HG03139 (cell line): ENCODE measurements around the gene SPATA7.

Experiments
- ATAC-seq: cut with Tn5 transposase; IDR thresholded peaks from one replicate; pipeline ENCODE4 v1.9.1; 2021; ENCODE audit not compliant: unreplicated experiment

SPATA7 gene

GRCh38 chr14:88481059-88481458, 95.6 kb downstream of the SPATA7 start:
- no peak for ATAC-seq

- no peak for ATAC-seq
These were observed 96.3 kb downstream of the SPATA7 start for GRCh38 chr14:88481794-88482193.

DNA sequence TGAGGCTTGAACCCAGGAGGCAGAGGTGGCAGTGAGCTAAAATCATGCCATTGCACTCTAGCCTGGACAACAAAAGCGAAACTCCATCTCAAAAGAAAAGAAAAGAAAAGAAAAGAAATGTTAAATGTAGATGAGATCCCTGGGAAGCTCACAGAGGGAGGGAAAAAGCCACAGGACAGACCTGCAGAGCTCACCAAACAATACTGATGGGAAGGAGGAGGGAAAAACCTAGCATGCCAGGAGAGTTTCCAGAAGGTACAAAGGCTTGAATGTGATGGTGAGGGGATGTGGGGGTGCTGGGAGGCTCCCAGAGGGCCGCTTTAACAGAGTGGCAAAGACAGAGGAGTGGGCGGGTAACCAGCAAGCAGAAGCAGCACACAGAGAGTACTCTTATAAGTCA, 97.1 kb downstream of the SPATA7 start:
- ATAC-seq, result no peak
